ENCODE data around the gene SIRPD.
A peak's percentile ranks its signal among the peaks of the same experiment; 100 is the strongest.

The SIRPD gene

GRCh38 chr20:1505361-1505760, 52.1 kb downstream of the SIRPD start:
- Histone ChIP-seq H3K4me3 (ENCODE audit: low read length, poor library complexity, severe bottlenecking) (no peak overlapping the region), H3K9me3 (ENCODE audit: insufficient read depth, low read depth, low read length) (peaks cover 5% of the 10 kb centered on the region; the same call in 1 of the 2 replicates), H3K9ac (ENCODE audit: low read depth, low read length, poor library complexity, severe bottlenecking) (no peak overlapping the region), H3K79me2 (ENCODE audit: insufficient read depth, low read length) (no peaks in the 10 kb centered on the region), H3F3A (ENCODE audit: low read depth) (no peaks in the 10 kb centered on the region), H4K20me1 (ENCODE audit: insufficient read depth, low read length, poor library complexity, severe bottlenecking) (no peaks in the 10 kb centered on the region), H3K4me1 (ENCODE audit: insufficient read depth, low read length, poor library complexity, severe bottlenecking) (peaks cover 3% of the 10 kb centered on the region), H2AFZ (ENCODE audit: low read length) (no peak overlapping the region), H3K9me2 (replicated peaks; ENCODE audit: low read depth, low read length) (no peaks in the 10 kb centered on the region), H3K4me2 (ENCODE audit: low read depth, low read length, poor library complexity, severe bottlenecking) (no peak overlapping the region), H3K27me3 (ENCODE audit: insufficient read depth, low read length, poor library complexity, severe bottlenecking) (peaks cover 13% of the 10 kb centered on the region), H3K36me3 (ENCODE audit: insufficient read depth, low read length) (no peaks in the 10 kb centered on the region)
- no peak for TF ChIP-seq EZH2phosphoT487 (IDR thresholded peaks at IDR 0.05; ENCODE audit: borderline replicate concordance)
- TF ChIP-seq, protein P1, sequence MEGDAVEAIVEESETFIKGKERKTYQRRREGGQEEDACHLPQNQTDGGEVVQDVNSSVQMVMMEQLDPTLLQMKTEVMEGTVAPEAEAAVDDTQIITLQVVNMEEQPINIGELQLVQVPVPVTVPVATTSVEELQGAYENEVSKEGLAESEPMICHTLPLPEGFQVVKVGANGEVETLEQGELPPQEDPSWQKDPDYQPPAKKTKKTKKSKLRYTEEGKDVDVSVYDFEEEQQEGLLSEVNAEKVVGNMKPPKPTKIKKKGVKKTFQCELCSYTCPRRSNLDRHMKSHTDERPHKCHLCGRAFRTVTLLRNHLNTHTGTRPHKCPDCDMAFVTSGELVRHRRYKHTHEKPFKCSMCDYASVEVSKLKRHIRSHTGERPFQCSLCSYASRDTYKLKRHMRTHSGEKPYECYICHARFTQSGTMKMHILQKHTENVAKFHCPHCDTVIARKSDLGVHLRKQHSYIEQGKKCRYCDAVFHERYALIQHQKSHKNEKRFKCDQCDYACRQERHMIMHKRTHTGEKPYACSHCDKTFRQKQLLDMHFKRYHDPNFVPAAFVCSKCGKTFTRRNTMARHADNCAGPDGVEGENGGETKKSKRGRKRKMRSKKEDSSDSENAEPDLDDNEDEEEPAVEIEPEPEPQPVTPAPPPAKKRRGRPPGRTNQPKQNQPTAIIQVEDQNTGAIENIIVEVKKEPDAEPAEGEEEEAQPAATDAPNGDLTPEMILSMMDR (conservative IDR thresholded peaks at IDR 0.05; ENCODE audit: low read length): no peak

DNA sequence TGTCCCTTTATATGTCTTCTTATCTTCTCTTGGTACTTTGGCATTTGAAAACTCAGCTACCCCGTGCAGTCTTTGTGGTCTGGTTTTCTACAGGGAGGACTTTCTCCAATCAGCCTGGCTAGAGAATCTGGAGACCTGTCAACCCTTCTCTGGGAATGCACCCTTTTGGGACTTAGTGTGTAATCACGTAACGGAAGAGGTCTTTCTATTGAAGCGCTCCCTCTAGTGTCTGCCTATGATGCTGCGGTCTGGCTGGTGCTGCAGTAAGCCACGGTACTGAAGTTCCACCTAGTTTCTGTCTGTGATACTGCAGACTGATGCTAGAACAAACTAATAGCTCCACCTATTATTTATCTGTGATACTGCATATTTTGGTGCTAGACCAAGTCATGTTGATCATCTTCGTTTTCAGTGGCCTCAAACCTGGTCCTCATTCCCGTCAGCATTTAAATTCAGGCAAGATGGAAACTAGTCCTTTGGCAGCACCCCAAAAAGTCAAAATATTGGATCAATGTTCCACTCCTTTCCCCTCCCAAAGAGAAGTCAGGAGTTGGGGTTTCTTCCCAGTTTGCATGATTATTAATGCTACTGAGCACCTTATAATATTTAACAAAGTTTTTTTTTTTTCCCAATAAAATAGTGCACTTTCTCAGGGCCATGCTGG, 53.8 kb downstream of the SIRPD start:
- Histone ChIP-seq H3K4me3 (ENCODE audit: low read length, poor library complexity, severe bottlenecking) (no peak overlapping the region), H3K4me1 (ENCODE audit: insufficient read depth, low read length, poor library complexity, severe bottlenecking) (no peaks in the 10 kb centered on the region), H3K9me3 (ENCODE audit: insufficient read depth, low read depth, low read length) (peaks cover 5% of the 10 kb centered on the region; the same call in 1 of the 2 replicates), H3K9me2 (replicated peaks; ENCODE audit: low read depth, low read length) (no peaks in the 10 kb centered on the region), H3K79me2 (ENCODE audit: insufficient read depth, low read length) (no peaks in the 10 kb centered on the region), H3F3A (ENCODE audit: low read depth) (no peaks in the 10 kb centered on the region), H3K27me3 (ENCODE audit: insufficient read depth, low read length, poor library complexity, severe bottlenecking) (peaks cover 13% of the 10 kb centered on the region), H3K4me2 (ENCODE audit: low read depth, low read length, poor library complexity, severe bottlenecking) (no peak overlapping the region), H3K36me3 (ENCODE audit: insufficient read depth, low read length) (no peaks in the 10 kb centered on the region), H3K9ac (ENCODE audit: low read depth, low read length, poor library complexity, severe bottlenecking) (no peak overlapping the region), H2AFZ (ENCODE audit: low read length) (no peak overlapping the region), H4K20me1 (ENCODE audit: insufficient read depth, low read length, poor library complexity, severe bottlenecking) (no peaks in the 10 kb centered on the region)
- no peak for TF ChIP-seq EZH2phosphoT487 (IDR thresholded peaks at IDR 0.05; ENCODE audit: borderline replicate concordance)
- TF ChIP-seq, protein P1 (conservative IDR thresholded peaks at IDR 0.05; ENCODE audit: low read length): peak; percentile 100

DNA sequence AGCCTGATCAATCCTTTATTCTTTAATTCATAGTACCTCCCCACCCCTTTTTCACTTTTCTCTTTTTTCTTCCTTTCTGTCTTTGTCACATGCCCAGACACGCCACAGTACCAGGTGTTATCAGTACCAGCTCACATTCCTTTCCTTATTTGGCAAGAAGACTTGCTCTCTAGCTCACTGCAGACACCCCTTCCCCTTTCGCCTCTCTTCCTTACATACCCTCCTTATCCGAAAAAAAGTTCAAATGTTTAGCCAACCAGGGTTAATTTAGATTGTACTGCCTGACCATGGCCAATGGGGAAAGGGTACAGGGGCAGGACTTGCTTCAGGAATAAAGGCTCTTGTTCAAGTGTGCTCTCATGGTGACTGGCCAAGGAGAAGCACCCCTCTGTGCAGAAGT, 57.0 kb downstream of the SIRPD start:
- H3K9ac ChIP-seq (ENCODE audit: low read depth, low read length, poor library complexity, severe bottlenecking): no peak overlapping the region
- no peaks in the 10 kb centered on the region for H3K9me2 ChIP-seq (replicated peaks; ENCODE audit: low read depth, low read length)
- peaks cover 5% of the 10 kb centered on the region; the same call in 1 of the 2 replicates for H3K9me3 ChIP-seq (ENCODE audit: insufficient read depth, low read depth, low read length)
- H3K4me2 ChIP-seq (ENCODE audit: low read depth, low read length, poor library complexity, severe bottlenecking): no peak overlapping the region
- no peaks in the 10 kb centered on the region for H3K79me2 ChIP-seq (ENCODE audit: insufficient read depth, low read length)
- H3K27me3 ChIP-seq (ENCODE audit: insufficient read depth, low read length, poor library complexity, severe bottlenecking): peaks cover 13% of the 10 kb centered on the region
- H3F3A ChIP-seq (ENCODE audit: low read depth): no peaks in the 10 kb centered on the region
- no peak overlapping the region for H3K4me3 ChIP-seq (ENCODE audit: low read length, poor library complexity, severe bottlenecking)
- no peaks in the 10 kb centered on the region for H3K4me1 ChIP-seq (ENCODE audit: insufficient read depth, low read length, poor library complexity, severe bottlenecking)
- H3K36me3 ChIP-seq (ENCODE audit: insufficient read depth, low read length): no peaks in the 10 kb centered on the region
- H4K20me1 ChIP-seq (ENCODE audit: insufficient read depth, low read length, poor library complexity, severe bottlenecking): no peaks in the 10 kb centered on the region
- TF ChIP-seq EZH2phosphoT487 (IDR thresholded peaks at IDR 0.05; ENCODE audit: borderline replicate concordance): no peak
- TF ChIP-seq, protein P1 (conservative IDR thresholded peaks at IDR 0.05; ENCODE audit: low read length): no peak
- H2AFZ ChIP-seq (ENCODE audit: low read length): no peak overlapping the region

Measured in Loucy (cell line).